ENCODE measurements around the gene MFAP4. TPM values are rescaled to one million over a fixed set of nuclear protein-coding genes. Genes with fewer than 3 reads are reported as not detected.

Gene MFAP4
- total RNA-seq, 1 donor from 2014 or later, result 37.7 TPM

DNA sequence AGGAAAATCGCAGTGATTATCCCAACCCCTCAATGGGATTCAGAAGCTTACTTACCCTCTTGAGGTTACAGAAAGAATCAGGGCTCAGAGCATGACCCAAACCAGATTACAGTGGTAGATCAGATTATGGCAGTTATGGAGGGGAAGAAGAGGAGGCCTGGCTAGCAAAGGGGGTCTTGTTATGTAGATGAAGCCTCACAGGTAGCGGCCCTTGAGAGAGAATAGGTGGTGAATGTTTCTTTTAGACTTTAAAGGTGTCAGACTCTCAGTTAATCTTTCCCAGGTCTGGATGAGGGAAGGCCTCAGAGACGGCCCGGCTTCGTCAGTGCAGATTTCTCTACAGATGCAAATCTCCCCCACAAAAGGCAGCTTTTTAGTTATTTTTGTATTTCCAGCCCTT, 39.6 kb upstream of the MFAP4 start:
- DNase-seq, result no peak
- no peak overlapping the region for H3K27ac Mint-ChIP-seq (ENCODE audit: unreplicated experiment)
- TF ChIP-seq, protein P1, sequence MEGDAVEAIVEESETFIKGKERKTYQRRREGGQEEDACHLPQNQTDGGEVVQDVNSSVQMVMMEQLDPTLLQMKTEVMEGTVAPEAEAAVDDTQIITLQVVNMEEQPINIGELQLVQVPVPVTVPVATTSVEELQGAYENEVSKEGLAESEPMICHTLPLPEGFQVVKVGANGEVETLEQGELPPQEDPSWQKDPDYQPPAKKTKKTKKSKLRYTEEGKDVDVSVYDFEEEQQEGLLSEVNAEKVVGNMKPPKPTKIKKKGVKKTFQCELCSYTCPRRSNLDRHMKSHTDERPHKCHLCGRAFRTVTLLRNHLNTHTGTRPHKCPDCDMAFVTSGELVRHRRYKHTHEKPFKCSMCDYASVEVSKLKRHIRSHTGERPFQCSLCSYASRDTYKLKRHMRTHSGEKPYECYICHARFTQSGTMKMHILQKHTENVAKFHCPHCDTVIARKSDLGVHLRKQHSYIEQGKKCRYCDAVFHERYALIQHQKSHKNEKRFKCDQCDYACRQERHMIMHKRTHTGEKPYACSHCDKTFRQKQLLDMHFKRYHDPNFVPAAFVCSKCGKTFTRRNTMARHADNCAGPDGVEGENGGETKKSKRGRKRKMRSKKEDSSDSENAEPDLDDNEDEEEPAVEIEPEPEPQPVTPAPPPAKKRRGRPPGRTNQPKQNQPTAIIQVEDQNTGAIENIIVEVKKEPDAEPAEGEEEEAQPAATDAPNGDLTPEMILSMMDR (IDR thresholded peaks at IDR 0.05; ENCODE audit: partially characterized antibody, unreplicated experiment), result no peak
- peaks cover under 1% of the 10 kb centered on the region for H3K9me3 Mint-ChIP-seq (ENCODE audit: unreplicated experiment)
- H3K27me3 Mint-ChIP-seq (ENCODE audit: unreplicated experiment), result no peaks in the 10 kb centered on the region
- no peaks in the 10 kb centered on the region for H3K36me3 Mint-ChIP-seq (ENCODE audit: unreplicated experiment)
- no peak overlapping the region for H3K4me3 Mint-ChIP-seq (ENCODE audit: unreplicated experiment)
- H3K4me1 Mint-ChIP-seq (ENCODE audit: low read depth, unreplicated experiment), result peaks cover under 1% of the 10 kb centered on the region

DNA sequence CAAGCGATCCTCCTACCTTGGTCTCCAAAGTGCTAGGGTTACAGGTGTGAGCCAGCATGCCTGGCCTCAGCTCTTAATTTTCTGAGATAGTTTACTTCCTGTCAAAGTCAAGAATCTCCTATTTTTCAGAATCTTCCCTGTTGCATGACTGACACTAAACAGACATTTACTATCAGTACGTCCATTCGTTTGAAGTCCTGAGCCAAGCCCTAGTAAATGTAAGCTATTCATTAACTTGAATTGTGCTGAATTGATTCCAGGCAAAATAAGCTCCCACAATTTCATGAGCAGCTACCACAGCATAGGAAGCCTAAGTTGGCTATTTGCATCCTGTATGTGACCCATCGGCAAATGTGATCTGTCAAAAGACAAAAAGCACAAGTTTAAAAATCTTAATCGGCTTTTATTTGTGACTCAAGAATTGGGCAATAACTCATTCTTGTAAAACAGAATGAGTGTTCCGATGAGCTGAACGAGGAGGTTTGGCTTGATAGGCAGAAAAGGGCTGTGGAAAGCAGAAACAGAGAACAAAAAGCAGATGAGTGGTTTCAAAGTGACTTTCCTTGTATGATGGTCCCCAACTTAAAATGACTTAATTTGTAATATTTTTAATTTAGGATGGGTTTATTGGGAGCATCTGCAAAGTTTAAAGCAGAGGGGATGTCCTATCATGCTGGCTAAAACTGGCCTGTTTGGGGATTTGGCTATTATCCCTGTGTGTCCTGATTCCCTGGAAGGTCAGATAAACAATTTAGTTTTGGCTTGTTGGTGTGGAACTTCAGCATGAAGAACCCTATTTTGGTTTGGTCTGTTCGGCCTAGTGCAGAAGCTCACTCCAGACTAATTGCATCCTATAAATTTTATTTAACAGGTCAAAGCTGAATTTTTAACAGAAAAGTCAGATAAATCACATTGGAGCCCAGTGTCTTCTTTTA, 38.2 kb upstream of the MFAP4 start:
- Mint-ChIP-seq H3K27ac (ENCODE audit: unreplicated experiment) (no peak overlapping the region), H3K4me1 (ENCODE audit: low read depth, unreplicated experiment) (no peaks in the 10 kb centered on the region), H3K27me3 (ENCODE audit: unreplicated experiment) (no peaks in the 10 kb centered on the region), H3K9me3 (ENCODE audit: unreplicated experiment) (no peaks in the 10 kb centered on the region), H3K36me3 (ENCODE audit: unreplicated experiment) (no peaks in the 10 kb centered on the region), H3K4me3 (ENCODE audit: unreplicated experiment) (no peak overlapping the region)
- no peak for DNase-seq
- TF ChIP-seq, protein P1 (IDR thresholded peaks at IDR 0.05; ENCODE audit: partially characterized antibody, unreplicated experiment), result no peak

DNA sequence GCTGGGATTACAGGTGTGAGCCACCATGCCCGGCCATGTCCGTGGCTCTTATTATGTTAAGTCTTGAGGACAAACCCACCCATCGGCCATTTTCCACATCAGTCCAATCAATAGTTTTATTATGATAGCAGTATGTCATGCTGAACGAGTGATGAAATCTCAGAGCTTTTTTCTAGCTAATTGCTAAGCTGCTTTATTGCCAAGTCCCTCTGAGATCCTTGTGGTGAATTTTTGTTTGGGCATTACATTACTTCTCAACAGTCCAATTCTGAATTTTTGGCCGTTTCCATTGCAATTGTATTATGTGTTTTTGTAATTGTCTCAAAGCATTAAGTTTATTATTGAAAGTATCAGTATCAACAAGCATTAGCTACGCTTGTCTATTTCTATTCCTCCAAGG, 34.9 kb upstream of the MFAP4 start:
- no peaks in the 10 kb centered on the region for H3K36me3 Mint-ChIP-seq (ENCODE audit: unreplicated experiment)
- H3K27ac Mint-ChIP-seq (ENCODE audit: unreplicated experiment), result no peak overlapping the region
- DNase-seq, result no peak
- H3K4me3 Mint-ChIP-seq (ENCODE audit: unreplicated experiment), result no peak overlapping the region
- H3K4me1 Mint-ChIP-seq (ENCODE audit: low read depth, unreplicated experiment), result no peaks in the 10 kb centered on the region
- TF ChIP-seq, protein P1 (IDR thresholded peaks at IDR 0.05; ENCODE audit: partially characterized antibody, unreplicated experiment), result no peak
- no peaks in the 10 kb centered on the region for H3K9me3 Mint-ChIP-seq (ENCODE audit: unreplicated experiment)
- no peaks in the 10 kb centered on the region for H3K27me3 Mint-ChIP-seq (ENCODE audit: unreplicated experiment)

DNA sequence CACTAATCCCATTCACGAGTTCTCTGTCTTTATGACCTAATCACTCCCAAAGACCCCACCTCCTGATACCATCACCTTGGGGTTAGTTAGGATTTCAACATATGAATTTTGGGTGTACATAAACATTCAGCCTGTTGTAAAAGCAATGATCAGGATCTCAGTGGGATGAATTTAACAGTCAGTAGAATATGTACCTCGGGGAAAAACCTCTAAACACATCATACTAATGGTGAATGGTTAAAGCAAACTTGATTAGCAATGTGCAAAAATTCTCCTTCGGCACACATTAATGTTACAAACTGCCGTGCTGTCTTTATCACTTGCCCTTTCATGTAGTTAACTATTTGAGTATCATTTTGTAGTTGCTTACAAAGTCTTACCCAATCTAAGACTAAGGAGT, 34.2 kb upstream of the MFAP4 start:
- TF ChIP-seq, protein P1 (IDR thresholded peaks at IDR 0.05; ENCODE audit: partially characterized antibody, unreplicated experiment), result no peak
- H3K4me3 Mint-ChIP-seq (ENCODE audit: unreplicated experiment), result no peak overlapping the region

More for the DNA sequence above, 34.2 kb upstream of the MFAP4 start:
- no peak for DNase-seq
- H3K27me3 Mint-ChIP-seq (ENCODE audit: unreplicated experiment), result no peaks in the 10 kb centered on the region
- H3K4me1 Mint-ChIP-seq (ENCODE audit: low read depth, unreplicated experiment), result no peaks in the 10 kb centered on the region
- no peaks in the 10 kb centered on the region for H3K36me3 Mint-ChIP-seq (ENCODE audit: unreplicated experiment)
- no peaks in the 10 kb centered on the region for H3K9me3 Mint-ChIP-seq (ENCODE audit: unreplicated experiment)
- H3K27ac Mint-ChIP-seq (ENCODE audit: unreplicated experiment), result no peak overlapping the region

Data from glutamatergic neuron (in vitro differentiated cells).